Gastrocnemius medialis (tissue), 4 donors: ENCODE data around the gene TTLL5.

ENCODE experiments used
- POLR2A ChIP-seq, 2 donors: fragments of 450-650 bp; IDR thresholded peaks; one replicate each; pipeline ENCODE4 v1.6.1; 2017; ENCODE audit warnings: antibody characterized with exemption in 2 of 2, mild to moderate bottlenecking in 2 of 2, moderate library complexity in 2 of 2
- TF ChIP-seq, protein P1 (sequence below), 5 experiments: fragments of 450-650 bp in 3 of 5; fragments of 200-600 bp in 2 of 5; sonication (generic) in 2 of 5; IDR thresholded peaks in 4 of 5; conservative IDR thresholded peaks in 1 of 5; 1 replicate in 4 of 5; 2 replicates in 1 of 5; pipeline ENCODE4 v1.5.1; 2016 to 2019; ENCODE audit warnings: antibody characterized with exemption in 5 of 5, mild to moderate bottlenecking in 3 of 5, moderate library complexity in 3 of 5

GRCh38 chr14:75804570-75805275 lies 143.7 kb downstream of the TTLL5 start:
- TF ChIP-seq, protein P1, sequence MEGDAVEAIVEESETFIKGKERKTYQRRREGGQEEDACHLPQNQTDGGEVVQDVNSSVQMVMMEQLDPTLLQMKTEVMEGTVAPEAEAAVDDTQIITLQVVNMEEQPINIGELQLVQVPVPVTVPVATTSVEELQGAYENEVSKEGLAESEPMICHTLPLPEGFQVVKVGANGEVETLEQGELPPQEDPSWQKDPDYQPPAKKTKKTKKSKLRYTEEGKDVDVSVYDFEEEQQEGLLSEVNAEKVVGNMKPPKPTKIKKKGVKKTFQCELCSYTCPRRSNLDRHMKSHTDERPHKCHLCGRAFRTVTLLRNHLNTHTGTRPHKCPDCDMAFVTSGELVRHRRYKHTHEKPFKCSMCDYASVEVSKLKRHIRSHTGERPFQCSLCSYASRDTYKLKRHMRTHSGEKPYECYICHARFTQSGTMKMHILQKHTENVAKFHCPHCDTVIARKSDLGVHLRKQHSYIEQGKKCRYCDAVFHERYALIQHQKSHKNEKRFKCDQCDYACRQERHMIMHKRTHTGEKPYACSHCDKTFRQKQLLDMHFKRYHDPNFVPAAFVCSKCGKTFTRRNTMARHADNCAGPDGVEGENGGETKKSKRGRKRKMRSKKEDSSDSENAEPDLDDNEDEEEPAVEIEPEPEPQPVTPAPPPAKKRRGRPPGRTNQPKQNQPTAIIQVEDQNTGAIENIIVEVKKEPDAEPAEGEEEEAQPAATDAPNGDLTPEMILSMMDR (IDR thresholded peaks at IDR 0.05 in 4 of 5, conservative IDR thresholded peaks at IDR 0.05 in 1 of 5) = no peak
- TF ChIP-seq POLR2A (IDR thresholded peaks at IDR 0.05) = no peak
